ENCODE results near the gene NAA16.

The NAA16 gene

DNA sequence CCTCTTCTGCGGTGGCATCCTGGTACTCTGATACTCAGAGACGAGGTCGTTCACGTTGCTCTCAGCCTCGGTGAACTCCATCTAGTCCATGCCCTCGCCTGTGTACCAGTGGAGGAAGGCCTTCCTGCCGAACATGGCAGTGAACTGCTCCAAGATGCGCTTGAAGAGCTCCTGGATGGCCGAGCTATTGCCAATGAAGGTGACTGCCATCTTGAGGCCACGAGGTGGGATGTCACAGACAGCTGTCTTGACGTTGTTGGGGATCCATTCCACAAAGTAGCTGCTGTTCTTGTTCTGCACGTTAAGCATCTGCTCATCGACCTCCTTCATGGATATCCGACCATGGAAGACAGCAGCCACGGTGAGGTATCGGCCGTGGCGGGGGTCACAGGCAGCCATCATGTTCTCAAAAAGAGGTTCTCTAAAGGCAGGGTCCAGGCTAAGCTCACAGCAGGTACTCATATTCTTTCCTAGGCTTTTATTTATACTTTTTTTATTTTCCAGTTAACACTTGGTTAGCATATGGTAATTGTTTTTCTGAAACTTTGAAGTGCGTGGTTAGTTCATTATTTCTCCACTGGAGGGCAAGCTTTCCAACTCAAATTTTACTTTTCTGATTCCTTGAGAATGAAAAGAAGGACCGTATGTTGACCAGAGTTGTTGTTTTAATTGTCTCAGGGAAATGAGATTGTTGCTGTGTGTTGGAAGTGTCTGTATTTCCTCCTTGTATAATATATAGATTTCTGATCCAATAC, 73.9 kb downstream of the NAA16 start:
- Histone ChIP-seq H3K4me1 (peaks cover 0 to 4% (median 0%) of the 10 kb centered on the region in 4 donors), H3K27ac (no peak overlapping the region), H3K36me3 (no peaks in the 10 kb centered on the region), H3K27me3 (no peaks in the 10 kb centered on the region), H3K4me3 (no peak overlapping the region), H3K9me3 (no peaks in the 10 kb centered on the region)
- no peak for DNase-seq
- intact Hi-C loops (cut with DNase I; ENCODE audit: low total_unique reads), result no loop called here
- TF ChIP-seq CTCF (IDR thresholded peaks at IDR 0.05), result peak in 1 of 2 experiments; percentile 22

- no peak for DNase-seq
Observed at GRCh38 chr13:41386211-41386610, 75.1 kb downstream of the NAA16 start.

DNA sequence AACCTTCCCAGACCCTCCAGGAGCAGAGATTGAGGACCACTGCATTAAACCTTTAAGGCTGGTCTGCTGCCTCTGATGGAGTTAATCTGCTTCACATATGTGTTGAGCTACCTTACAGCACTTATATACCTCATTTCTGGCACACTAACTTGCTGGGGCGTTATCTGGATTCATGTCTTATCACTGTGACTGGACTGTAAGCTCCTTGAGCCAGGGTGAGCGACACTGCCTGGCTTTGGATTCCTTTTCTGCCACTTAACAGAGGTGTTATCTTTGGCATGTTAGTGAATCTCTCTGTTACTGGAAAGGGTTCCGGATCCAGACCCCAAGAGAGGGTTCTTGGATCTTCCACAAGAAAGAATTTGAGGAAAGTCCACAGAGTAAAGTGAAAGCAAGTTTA, 76.5 kb downstream of the NAA16 start:
- no peaks in the 10 kb centered on the region for H3K9me3 ChIP-seq
- intact Hi-C loops (cut with DNase I; ENCODE audit: low total_unique reads), result no loop called here
- TF ChIP-seq CTCF (IDR thresholded peaks at IDR 0.05), result no peak
- no peaks in the 10 kb centered on the region for H3K27me3 ChIP-seq
- peaks cover 0 to 4% (median 0%) of the 10 kb centered on the region in 4 donors for H3K4me1 ChIP-seq
- no peak overlapping the region for H3K4me3 ChIP-seq
- no peaks in the 10 kb centered on the region for H3K36me3 ChIP-seq
- DNase-seq, result no peak
- H3K27ac ChIP-seq, result no peak overlapping the region

More at GRCh38 chr13:41386211-41386610, 75.1 kb downstream of the NAA16 start:
- no peaks in the 10 kb centered on the region for H3K9me3 ChIP-seq
- no peaks in the 10 kb centered on the region for H3K27me3 ChIP-seq
- intact Hi-C loops (cut with DNase I; ENCODE audit: low total_unique reads), result no loop called here
- no peak for TF ChIP-seq CTCF (IDR thresholded peaks at IDR 0.05)
- no peaks in the 10 kb centered on the region for H3K36me3 ChIP-seq
- H3K27ac ChIP-seq, result no peak overlapping the region
- H3K4me3 ChIP-seq, result no peak overlapping the region
- H3K4me1 ChIP-seq, result peaks cover 0 to 4% (median 0%) of the 10 kb centered on the region in 4 donors

DNA sequence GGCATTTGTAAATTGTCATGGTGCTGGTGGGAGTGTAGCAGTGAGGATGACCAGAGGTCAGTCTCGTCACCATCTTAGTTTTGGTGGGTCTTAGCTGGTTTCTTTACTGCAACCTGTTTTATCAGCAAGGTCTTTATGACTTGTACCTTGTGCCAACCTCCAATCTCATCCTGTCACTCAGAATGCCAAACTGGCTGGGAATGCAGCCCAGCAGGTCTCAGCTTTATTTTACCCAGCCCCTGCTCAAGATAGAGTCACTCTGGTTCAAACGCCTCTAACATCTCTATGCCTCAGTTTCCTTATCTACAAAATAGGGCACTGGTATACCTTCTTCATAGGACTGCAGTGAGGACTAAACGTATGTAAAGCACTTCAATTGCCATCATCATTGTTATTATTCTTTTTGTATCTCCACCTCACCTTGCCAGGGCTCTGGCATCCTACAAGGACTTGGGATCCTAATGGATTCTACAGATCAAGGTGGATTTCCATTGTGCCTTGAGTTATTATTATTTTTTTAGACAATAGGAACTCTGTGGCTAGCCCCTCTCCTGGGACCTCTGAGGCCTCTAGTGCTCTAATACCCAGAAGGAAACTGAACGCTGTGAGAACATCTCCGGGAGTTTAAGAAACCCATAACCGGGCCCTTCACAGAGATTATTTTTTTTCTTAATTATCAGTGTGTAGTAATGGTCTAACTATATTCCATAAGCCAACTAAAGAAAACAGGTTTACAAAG, 77.2 kb downstream of the NAA16 start:
- Histone ChIP-seq H3K4me3 (no peak overlapping the region), H3K9me3 (no peaks in the 10 kb centered on the region), H3K27ac (no peak overlapping the region), H3K36me3 (no peaks in the 10 kb centered on the region), H3K27me3 (no peaks in the 10 kb centered on the region), H3K4me1 (peaks cover 0 to 4% (median 0%) of the 10 kb centered on the region in 4 donors)
- TF ChIP-seq CTCF (IDR thresholded peaks at IDR 0.05), result no peak
- DNase-seq, result no peak
- intact Hi-C loops (cut with DNase I; ENCODE audit: low total_unique reads), result no loop called here

DNA sequence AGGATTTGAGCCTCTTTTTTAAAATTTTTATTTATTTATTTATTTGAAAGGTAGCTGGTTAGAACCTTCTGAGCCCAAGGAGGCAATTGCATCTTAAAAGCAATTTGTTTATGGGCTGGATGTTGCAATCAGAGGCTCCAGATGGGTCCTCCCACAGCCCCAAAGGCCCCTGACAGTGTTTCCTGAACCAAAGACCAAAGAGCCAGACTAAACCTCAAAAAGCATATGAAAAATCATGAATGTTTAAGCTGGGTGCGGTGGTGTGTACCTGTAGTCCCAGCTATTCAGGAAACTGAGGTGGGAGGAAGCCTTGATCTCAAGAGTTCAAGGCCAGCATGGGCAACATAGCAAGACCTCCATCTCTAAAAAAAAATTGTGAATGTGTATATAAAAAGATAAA, 78.5 kb downstream of the NAA16 start:
- no peak overlapping the region for H3K4me3 ChIP-seq
- no peak overlapping the region for H3K27ac ChIP-seq
- H3K27me3 ChIP-seq, result no peaks in the 10 kb centered on the region
- H3K36me3 ChIP-seq, result no peaks in the 10 kb centered on the region
- no peak for DNase-seq
- peaks cover 0 to 4% (median 0%) of the 10 kb centered on the region in 4 donors for H3K4me1 ChIP-seq
- intact Hi-C loops (cut with DNase I; ENCODE audit: low total_unique reads), result no loop called here
- no peak for TF ChIP-seq CTCF (IDR thresholded peaks at IDR 0.05)
- no peaks in the 10 kb centered on the region for H3K9me3 ChIP-seq

Measured in tibial artery (tissue), 4 donors.